MM.1S (cell line): ENCODE results near the gene BET1L.

ENCODE experiments used
- EZH2 ChIP-seq: fragments of 300-600 bp; sonication (generic); optimal IDR thresholded peaks from 2 replicates; pipeline ENCODE3; 2017; ENCODE audit warnings: low read depth, mild to moderate bottlenecking, antibody characterized with exemption, low read length, mixed read lengths
- EZH2phosphoT487 ChIP-seq: fragments of 300-600 bp; sonication (generic); IDR thresholded peaks from 2 replicates; pipeline ENCODE4 v1.6.1; 2018; ENCODE audit warnings: antibody characterized with exemption, low read length
- TF ChIP-seq, protein P1 (sequence below): fragments of 300-600 bp; sonication (generic); IDR thresholded peaks from 2 replicates; pipeline ENCODE4 v1.5.1; 2016; ENCODE audit warnings: antibody characterized with exemption, low read length, mixed read lengths

DNA sequence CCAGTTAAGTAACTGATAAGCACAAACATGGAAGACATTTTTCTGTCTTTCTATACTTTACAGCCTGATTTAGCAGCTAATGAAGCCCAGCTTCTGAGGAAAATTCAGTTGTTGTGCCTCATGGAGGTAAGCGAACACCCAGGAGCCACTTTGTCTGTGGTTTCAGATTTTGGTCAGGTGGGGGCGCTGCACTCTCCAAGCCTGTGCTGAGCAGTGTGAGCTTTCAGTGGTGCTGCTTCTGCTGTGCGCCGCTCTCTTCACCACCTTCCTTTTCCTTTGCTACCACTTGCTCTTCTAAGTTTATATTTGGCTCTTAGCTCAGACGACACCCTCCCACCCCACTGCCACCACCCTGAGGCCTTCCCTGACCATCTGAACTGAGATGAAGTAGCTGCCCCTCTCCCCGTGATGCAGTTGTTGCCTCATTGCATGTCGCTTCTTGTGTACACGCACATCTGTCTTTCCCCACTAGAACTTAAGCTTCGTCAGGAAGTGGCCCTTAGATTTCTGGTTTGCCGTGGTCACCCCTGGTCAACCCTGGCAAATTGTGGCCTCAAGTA lies 43.6 kb upstream of the BET1L start:
- TF ChIP-seq, protein P1, sequence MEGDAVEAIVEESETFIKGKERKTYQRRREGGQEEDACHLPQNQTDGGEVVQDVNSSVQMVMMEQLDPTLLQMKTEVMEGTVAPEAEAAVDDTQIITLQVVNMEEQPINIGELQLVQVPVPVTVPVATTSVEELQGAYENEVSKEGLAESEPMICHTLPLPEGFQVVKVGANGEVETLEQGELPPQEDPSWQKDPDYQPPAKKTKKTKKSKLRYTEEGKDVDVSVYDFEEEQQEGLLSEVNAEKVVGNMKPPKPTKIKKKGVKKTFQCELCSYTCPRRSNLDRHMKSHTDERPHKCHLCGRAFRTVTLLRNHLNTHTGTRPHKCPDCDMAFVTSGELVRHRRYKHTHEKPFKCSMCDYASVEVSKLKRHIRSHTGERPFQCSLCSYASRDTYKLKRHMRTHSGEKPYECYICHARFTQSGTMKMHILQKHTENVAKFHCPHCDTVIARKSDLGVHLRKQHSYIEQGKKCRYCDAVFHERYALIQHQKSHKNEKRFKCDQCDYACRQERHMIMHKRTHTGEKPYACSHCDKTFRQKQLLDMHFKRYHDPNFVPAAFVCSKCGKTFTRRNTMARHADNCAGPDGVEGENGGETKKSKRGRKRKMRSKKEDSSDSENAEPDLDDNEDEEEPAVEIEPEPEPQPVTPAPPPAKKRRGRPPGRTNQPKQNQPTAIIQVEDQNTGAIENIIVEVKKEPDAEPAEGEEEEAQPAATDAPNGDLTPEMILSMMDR, result peak; percentile 55
- TF ChIP-seq EZH2 (no peak), EZH2phosphoT487 (no peak)
